IMR-90 (cell line): Measurements from ENCODE around the gene HK3.

Source experiments
- BHLHE40 ChIP-seq: fragments of 150-350 bp; IDR thresholded peaks from 2 replicates; pipeline ENCODE4 v1.6.1; 2016; ENCODE audit warnings: mild to moderate bottlenecking, low read depth, low read length
- CEBPB ChIP-seq: IDR thresholded peaks from 2 replicates; pipeline ENCODE4 v1.6.1; 2012; ENCODE audit warnings: low read depth, low read length, improper control_type of control experiment
- CHD1 ChIP-seq: IDR thresholded peaks from 2 replicates; pipeline ENCODE4 v1.6.1; 2012; ENCODE audit warnings: low read depth, low read length, improper control_type of control experiment
- MXI1 ChIP-seq: IDR thresholded peaks from 2 replicates; pipeline ENCODE4 v1.6.1; 2012; ENCODE audit warnings: low read depth, mild to moderate bottlenecking, low read length, moderate library complexity, borderline replicate concordance
- NFE2L2 ChIP-seq: fragments of 150-350 bp; IDR thresholded peaks from 2 replicates; pipeline ENCODE4 v1.6.1; 2016; ENCODE audit warnings: low read depth, mild to moderate bottlenecking, low read length
- POLR2A ChIP-seq: IDR thresholded peaks from 2 replicates; pipeline ENCODE4 v1.6.1; 2012; ENCODE audit warnings: mild to moderate bottlenecking, low read depth, low read length
- RAD21 ChIP-seq: IDR thresholded peaks from 2 replicates; pipeline ENCODE4 v1.6.1; 2012; ENCODE audit warnings: low read length, improper control_type of control experiment
- RCOR1 ChIP-seq: IDR thresholded peaks from 2 replicates; pipeline ENCODE4 v1.6.1; 2012; ENCODE audit warnings: mild to moderate bottlenecking, low read length, improper control_type of control experiment; ENCODE audit not compliant: insufficient replicate concordance
- RFX5 ChIP-seq: IDR thresholded peaks from 2 replicates; pipeline ENCODE4 v1.8.0; 2012; ENCODE audit warnings: low read depth, mild to moderate bottlenecking, low read length, moderate library complexity
- SMC3 ChIP-seq: fragments of 150-350 bp; IDR thresholded peaks from 2 replicates; pipeline ENCODE4 v1.6.1; 2016; ENCODE audit warnings: low read depth, mild to moderate bottlenecking, antibody characterized with exemption, low read length, moderate library complexity
- TF ChIP-seq, protein P1 (sequence below): conservative IDR thresholded peaks from 2 replicates; pipeline ENCODE4 v1.5.1; 2012; ENCODE audit warnings: mild to moderate bottlenecking, low read depth, low read length, improper control_type of control experiment
- TF ChIP-seq, protein P2 (sequence below): fragments of 150-350 bp; IDR thresholded peaks from 2 replicates; pipeline ENCODE4 v1.6.1; 2017; ENCODE audit warnings: mild to moderate bottlenecking, antibody characterized with exemption, low read length, low read depth

DNA sequence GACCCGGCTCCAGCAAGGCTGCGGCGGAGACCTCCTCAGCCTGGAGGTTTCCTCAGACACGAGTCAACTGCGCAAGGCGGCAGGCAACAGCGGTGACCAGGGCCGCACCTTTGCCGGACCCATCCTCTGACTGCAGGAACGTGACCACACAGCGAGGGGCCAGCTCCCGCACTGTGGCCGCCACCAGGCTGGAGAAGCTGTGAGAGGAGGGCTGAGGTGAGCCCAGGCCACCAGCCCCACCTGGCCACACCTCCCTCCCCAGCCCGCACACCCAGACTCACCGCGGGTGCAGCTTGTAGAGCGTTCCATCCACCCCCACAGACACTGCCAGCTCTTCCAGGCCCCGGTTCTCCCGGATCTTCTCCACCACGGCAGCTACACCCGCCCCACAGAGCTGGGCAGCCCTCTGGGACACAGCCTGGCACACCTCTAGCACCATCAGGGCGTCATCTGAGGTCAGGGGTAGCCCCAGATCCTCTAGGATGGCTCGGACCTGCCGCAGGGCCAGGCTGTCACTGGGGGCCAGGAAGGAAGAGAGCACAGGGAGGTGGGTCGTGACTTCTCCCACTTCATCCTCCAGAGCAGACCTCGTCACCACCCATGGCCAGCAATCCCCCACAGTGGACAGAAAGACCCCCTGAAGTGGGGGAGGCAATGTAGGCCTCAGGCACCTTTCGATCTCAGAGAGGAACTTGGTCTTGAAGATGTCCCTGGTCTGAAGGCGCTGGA is 18.0 kb downstream of the HK3 start:
- TF ChIP-seq RCOR1 (no peak), RFX5 (no peak), POLR2A (no peak), RAD21 (no peak), BHLHE40 (no peak), CHD1 (no peak), SMC3 (no peak), MXI1 (no peak), NFE2L2 (no peak), CEBPB (no peak)
- TF ChIP-seq, protein P1, sequence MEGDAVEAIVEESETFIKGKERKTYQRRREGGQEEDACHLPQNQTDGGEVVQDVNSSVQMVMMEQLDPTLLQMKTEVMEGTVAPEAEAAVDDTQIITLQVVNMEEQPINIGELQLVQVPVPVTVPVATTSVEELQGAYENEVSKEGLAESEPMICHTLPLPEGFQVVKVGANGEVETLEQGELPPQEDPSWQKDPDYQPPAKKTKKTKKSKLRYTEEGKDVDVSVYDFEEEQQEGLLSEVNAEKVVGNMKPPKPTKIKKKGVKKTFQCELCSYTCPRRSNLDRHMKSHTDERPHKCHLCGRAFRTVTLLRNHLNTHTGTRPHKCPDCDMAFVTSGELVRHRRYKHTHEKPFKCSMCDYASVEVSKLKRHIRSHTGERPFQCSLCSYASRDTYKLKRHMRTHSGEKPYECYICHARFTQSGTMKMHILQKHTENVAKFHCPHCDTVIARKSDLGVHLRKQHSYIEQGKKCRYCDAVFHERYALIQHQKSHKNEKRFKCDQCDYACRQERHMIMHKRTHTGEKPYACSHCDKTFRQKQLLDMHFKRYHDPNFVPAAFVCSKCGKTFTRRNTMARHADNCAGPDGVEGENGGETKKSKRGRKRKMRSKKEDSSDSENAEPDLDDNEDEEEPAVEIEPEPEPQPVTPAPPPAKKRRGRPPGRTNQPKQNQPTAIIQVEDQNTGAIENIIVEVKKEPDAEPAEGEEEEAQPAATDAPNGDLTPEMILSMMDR, result no peak
- TF ChIP-seq, protein P2, sequence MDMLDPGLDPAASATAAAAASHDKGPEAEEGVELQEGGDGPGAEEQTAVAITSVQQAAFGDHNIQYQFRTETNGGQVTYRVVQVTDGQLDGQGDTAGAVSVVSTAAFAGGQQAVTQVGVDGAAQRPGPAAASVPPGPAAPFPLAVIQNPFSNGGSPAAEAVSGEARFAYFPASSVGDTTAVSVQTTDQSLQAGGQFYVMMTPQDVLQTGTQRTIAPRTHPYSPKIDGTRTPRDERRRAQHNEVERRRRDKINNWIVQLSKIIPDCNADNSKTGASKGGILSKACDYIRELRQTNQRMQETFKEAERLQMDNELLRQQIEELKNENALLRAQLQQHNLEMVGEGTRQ, result no peak
